ENCODE results near the gene NES.

DNA sequence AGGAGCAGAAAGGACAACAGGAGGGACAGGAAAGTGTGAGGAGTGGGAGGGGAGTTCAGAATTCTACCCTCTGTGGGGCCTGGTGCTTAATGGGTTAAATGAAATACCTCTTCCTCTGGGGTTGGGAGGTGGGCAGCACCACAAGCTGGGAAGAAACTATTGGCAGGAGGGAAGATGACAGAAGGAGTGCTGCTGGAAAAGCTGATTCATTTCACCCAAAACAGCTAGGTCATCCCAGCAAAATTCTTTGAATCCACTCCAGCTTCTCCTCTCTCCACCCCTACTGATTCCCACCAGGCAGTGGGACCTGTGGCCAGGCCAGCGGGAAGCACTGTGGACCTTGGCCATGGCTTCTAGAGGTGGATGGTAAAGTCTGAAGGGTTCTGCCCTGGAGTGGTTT, 22.5 kb downstream of the NES start:
- TF ChIP-seq EZH2 (IDR thresholded peaks at IDR 0.05; ENCODE audit: insufficient read depth, poor library complexity, severe bottlenecking) (no peak), EZH2phosphoT487 (IDR thresholded peaks at IDR 0.05; ENCODE audit: insufficient read depth, low read depth) (no peak)
